K562 treated with DMSO at 1 percent for 48 hours (cell line): ENCODE data around the gene ASCL2. TPM values are rescaled to one million over a fixed set of nuclear protein-coding genes. Genes with fewer than 3 reads are reported as not detected.

Source experiments
- total RNA-seq: library from RNA; unstranded; fragments of 300-600 nt; gene quantifications from 2 replicates; pipeline ENCODE4 v1.2.3, GENCODE V29; 2022; ENCODE audit warnings: low replicate concordance; ENCODE audit errors: extremely low read depth

The ASCL2 gene, protein sequence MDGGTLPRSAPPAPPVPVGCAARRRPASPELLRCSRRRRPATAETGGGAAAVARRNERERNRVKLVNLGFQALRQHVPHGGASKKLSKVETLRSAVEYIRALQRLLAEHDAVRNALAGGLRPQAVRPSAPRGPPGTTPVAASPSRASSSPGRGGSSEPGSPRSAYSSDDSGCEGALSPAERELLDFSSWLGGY
- total RNA-seq = not detected in 2 replicates

DNA sequence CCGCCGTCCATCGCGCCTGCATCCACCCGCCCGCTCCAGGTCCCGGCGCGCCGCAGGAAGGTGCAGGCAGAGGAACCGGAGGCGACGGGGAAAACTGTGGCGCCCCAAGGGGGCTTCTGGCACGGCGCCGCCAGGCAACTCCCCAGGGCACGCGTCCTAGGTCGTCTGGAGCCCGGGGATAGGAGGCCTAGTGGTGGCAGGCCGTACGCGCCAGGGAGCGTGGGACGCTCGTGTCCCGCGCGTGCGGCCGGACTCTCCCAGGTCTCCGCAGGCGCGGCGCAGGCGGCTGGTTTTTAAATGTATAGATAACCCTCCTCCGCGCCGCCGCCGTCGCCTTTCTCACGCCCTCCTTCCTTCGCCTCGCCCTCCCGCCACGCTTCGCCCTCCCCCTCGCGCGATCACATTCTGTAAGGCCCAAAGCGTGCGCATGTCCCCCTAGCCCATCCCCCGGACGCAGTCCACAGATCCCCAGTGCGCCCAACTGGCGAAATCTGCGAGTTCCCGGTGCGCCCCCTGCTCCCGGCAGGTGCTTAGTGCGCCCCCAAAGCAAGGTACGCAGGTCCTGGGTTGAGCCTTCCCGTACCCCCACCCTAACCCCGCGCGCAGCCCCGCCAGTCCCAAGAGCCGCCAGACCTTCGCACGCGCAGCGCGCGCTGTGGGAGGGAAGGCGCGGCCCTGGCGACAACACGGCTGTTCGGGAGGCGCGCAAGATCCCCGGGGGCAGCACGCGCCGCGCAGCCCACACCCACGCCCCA, at the start of gene ASCL2:
ASCL2 (minus strand) TSS at position 267 of the 755 bp plus-strand sequence; CDS start at position 11, 256 bp downstream.

DNA sequence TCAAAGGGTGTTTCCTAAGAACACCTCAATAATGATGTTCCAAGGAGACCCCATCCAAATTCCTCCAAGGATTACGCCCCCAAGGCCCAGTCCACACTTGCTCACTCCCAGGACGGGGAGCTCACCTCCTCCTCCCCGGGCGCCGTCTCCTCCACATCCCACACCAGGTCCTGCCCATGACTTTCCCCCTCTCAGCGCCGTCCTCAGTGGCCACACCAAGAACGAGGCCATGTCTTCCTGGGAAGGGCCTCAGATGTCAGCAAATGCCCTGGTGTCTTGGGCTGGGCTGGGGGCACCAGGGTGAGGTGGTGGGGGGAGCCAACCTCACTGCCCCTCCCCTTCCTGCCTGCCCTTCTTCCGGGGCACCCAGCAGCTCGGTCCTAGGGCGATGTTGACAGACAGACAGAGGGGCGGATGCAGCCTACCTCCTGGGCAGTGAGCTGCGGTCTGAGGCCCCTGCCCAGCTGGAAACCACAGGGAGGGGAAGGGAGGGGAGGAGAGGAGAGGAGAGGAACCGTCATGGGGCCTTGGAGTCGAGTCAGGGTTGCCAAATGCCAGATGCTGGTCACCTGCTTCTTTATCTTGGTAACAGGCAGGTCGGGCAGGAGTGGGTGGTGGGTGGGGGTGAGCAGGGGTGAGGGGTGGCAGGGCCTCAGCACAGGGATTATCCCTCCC, 31.4 kb upstream of the ASCL2 start, which contains the start of the genes C11orf21 and TSPAN32:
C11orf21 (minus strand) TSS at position 288 of the 675 bp plus-strand sequence; CDS start at position 178, 110 bp downstream.
TSPAN32 (plus strand) TSS at position 383 of the 675 bp plus-strand sequence; CDS start at position 520, 137 bp downstream.

Other genes starting within 250 kb of the ASCL2 start
- gene IGF2, start 131.2 kb downstream of the ASCL2 start, total RNA-seq = not detected in 2 replicates
- gene INS, start 109.4 kb downstream of the ASCL2 start, total RNA-seq = not detected in 2 replicates
- not detected in 2 replicates for gene TH, start 98.8 kb downstream of the ASCL2 start, total RNA-seq
- not detected in 2 replicates for gene C11orf21, start 31.3 kb upstream of the ASCL2 start, total RNA-seq
- not detected in 2 replicates for gene TSPAN32, start 31.4 kb upstream of the ASCL2 start, total RNA-seq
- not detected in 2 replicates for gene CD81, start 106.7 kb upstream of the ASCL2 start, total RNA-seq
- not detected in 2 replicates for gene TSSC4, start 130.2 kb upstream of the ASCL2 start, total RNA-seq
- gene TRPM5, start 173.9 kb upstream of the ASCL2 start, total RNA-seq = not detected in 2 replicates
- not detected in 2 replicates for gene KCNQ1, start 174.4 kb upstream of the ASCL2 start, total RNA-seq